H1 (cell line): Measurements from ENCODE around the gene P2RY14. TPM values are rescaled to one million over a fixed set of nuclear protein-coding genes. Genes with fewer than 3 reads are reported as not detected.

Source experiments
- CTCF ChIA-PET: fragments of 300-600 bp; sonication (Branson Sonifier 250); formaldehyde crosslinking; loops from one replicate; lab custom pipeline; 2021; ENCODE audit not compliant: partially characterized antibody; lab: Charles Lee
- POLR2A ChIA-PET: fragments of 300-600 bp; sonication (Branson Sonifier 250); formaldehyde crosslinking; loops from one replicate; lab custom pipeline; 2021; ENCODE audit warnings: inconsistent platforms; ENCODE audit not compliant: partially characterized antibody; lab: Charles Lee
- DNase-seq, 2 experiments: peaks; one replicate each; pipeline versions ENCODE4 v3.0.0 to v3.0.0-alpha.2; 2010 to 2022; ENCODE audit warnings: low spot score in 2 of 2, low read depth in 1 of 2, mixed read lengths in 1 of 2
- FAIRE-seq: peaks from 2 replicates; lab custom pipeline; 2011; peaks lifted over from hg19 to GRCh38; lab: Jason Lieb, UNC
- H2AFZ ChIP-seq: 2 replicates; pipeline ENCODE4 v1.8.1; 2012; ENCODE audit warnings: low read length, inconsistent platforms
- H2AK5ac ChIP-seq: 2 replicates; pipeline ENCODE4 v1.6.1; 2013; ENCODE audit warnings: low read depth, low read length
- H2BK120ac ChIP-seq: replicated peaks from 2 replicates; pipeline ENCODE3; 2013; ENCODE audit warnings: low read depth, low read length, inconsistent platforms
- H2BK12ac ChIP-seq: 2 replicates; pipeline ENCODE4 v1.6.1; 2013; ENCODE audit warnings: low read depth, low read length
- H2BK15ac ChIP-seq: 2 replicates; pipeline ENCODE4 v1.6.1; 2013; ENCODE audit warnings: low read length
- H2BK20ac ChIP-seq: 2 replicates; pipeline ENCODE4 v1.6.1; 2013; ENCODE audit warnings: low read length
- H2BK5ac ChIP-seq: 2 replicates; pipeline ENCODE4 v1.6.1; 2013; ENCODE audit warnings: low read depth, low read length
- H3K14ac ChIP-seq: 2 replicates; pipeline ENCODE4 v1.6.1; 2013; ENCODE audit warnings: inconsistent platforms; ENCODE audit not compliant: insufficient read length
- H3K18ac ChIP-seq: 2 replicates; pipeline ENCODE4 v1.6.1; 2013; ENCODE audit warnings: low read length; ENCODE audit errors: extremely low read depth
- H3K23ac ChIP-seq: 2 replicates; pipeline ENCODE4 v1.6.1; 2013; ENCODE audit warnings: inconsistent platforms; ENCODE audit not compliant: insufficient read length
- H3K23me2 ChIP-seq: 2 replicates; pipeline ENCODE4 v1.6.1; 2013; ENCODE audit warnings: low read depth, low read length
- H3K27ac ChIP-seq: 2 replicates; pipeline ENCODE4 v1.6.1; 2011; ENCODE audit warnings: low read depth, low read length, inconsistent platforms
- H3K27me3 ChIP-seq, 4 experiments: replicated peaks in 1 of 4; 1 replicate in 1 of 4; 2 replicates in 3 of 4; pipeline versions ENCODE4 v1.6.1 to v1.8.1; 2011 to 2013; ENCODE audit warnings: low read length in 3 of 4, mild to moderate bottlenecking in 3 of 4, inconsistent platforms in 2 of 4, mixed read lengths in 2 of 4, moderate library complexity in 1 of 4; ENCODE audit not compliant: control insufficient read depth in 3 of 4, insufficient read depth in 3 of 4; ENCODE audit errors: extremely low read depth in 1 of 4
- H3K36me3 ChIP-seq, 4 experiments: 2 replicates each; pipeline versions ENCODE4 v1.6.1 to v1.8.1; 2011 to 2013; ENCODE audit warnings: mild to moderate bottlenecking in 4 of 4, low read length in 3 of 4, moderate library complexity in 2 of 4, control low read depth in 1 of 4, inconsistent platforms in 1 of 4; ENCODE audit not compliant: insufficient read depth in 4 of 4, control insufficient read depth in 2 of 4
- H3K4ac ChIP-seq: replicated peaks from 2 replicates; pipeline ENCODE3; 2013; ENCODE audit warnings: low read length, low read depth, mixed read lengths, inconsistent platforms; ENCODE audit not compliant: insufficient read length
- H3K4me1 ChIP-seq, 4 experiments: replicated peaks in 1 of 4; 1 replicate in 1 of 4; 2 replicates in 3 of 4; pipeline versions ENCODE4 v1.6.1 to v1.8.1; 2011 to 2013; ENCODE audit warnings: low read length in 3 of 4, inconsistent platforms in 2 of 4, mixed read lengths in 1 of 4; ENCODE audit not compliant: insufficient read depth in 4 of 4, control insufficient read depth in 3 of 4
- H3K4me2 ChIP-seq, 2 experiments: 2 replicates each; pipeline versions ENCODE4 v1.6.1 to v1.8.1; 2011 to 2013; ENCODE audit warnings: low read depth in 2 of 2, low read length in 2 of 2, control low read depth in 1 of 2, inconsistent platforms in 1 of 2, mild to moderate bottlenecking in 1 of 2; ENCODE audit not compliant: insufficient read depth in 1 of 2
- H3K4me3 ChIP-seq, 4 experiments: fragments of 200-600, 300-600 bp in 1 of 4; sonication (generic), shearing (Covaris generic), sonication (Bioruptor Twin) in 1 of 4; 2 replicates each; pipeline versions ENCODE4 v1.5.1 to v1.8.1; 2011 to 2016; ENCODE audit warnings: low read length in 4 of 4, low read depth in 3 of 4, control low read depth in 2 of 4, inconsistent platforms in 2 of 4, mild to moderate bottlenecking in 2 of 4, mixed read lengths in 1 of 4, moderate library complexity in 1 of 4; ENCODE audit not compliant: insufficient read depth in 2 of 4; ENCODE audit errors: extremely low read depth in 1 of 4
- H3K56ac ChIP-seq: replicated peaks from 2 replicates; pipeline ENCODE3; 2013; ENCODE audit warnings: low read depth, mild to moderate bottlenecking, mixed read lengths, low read length, inconsistent platforms; ENCODE audit not compliant: insufficient read length
- H3K79me1 ChIP-seq: 2 replicates; pipeline ENCODE4 v1.6.1; 2013; ENCODE audit warnings: low read depth, low read length, control low read depth
- H3K79me2 ChIP-seq, 2 experiments: 2 replicates each; pipeline versions ENCODE4 v1.6.1 to v1.8.1; 2012 to 2013; ENCODE audit warnings: low read length in 2 of 2, mild to moderate bottlenecking in 2 of 2, inconsistent platforms in 1 of 2; ENCODE audit not compliant: insufficient read depth in 2 of 2, control insufficient read depth in 1 of 2
- H3K9ac ChIP-seq, 4 experiments: replicated peaks in 1 of 4; 1 replicate in 1 of 4; 2 replicates in 3 of 4; pipeline versions ENCODE4 v1.6.1 to v1.8.1; 2011 to 2013; ENCODE audit warnings: low read depth in 3 of 4, low read length in 3 of 4, control low read depth in 2 of 4, mild to moderate bottlenecking in 2 of 4, moderate library complexity in 2 of 4, inconsistent platforms in 1 of 4; ENCODE audit errors: extremely low read depth in 1 of 4
- H3K9me3 ChIP-seq, 2 experiments: 2 replicates each; pipeline versions ENCODE4 v1.6.1 to v1.8.1; 2012 to 2013; ENCODE audit warnings: mild to moderate bottlenecking in 2 of 2, moderate library complexity in 2 of 2, control low read depth in 1 of 2, inconsistent platforms in 1 of 2, low read depth in 1 of 2, low read length in 1 of 2, mixed read lengths in 1 of 2; ENCODE audit not compliant: insufficient read depth in 2 of 2
- H4K20me1 ChIP-seq, 2 experiments: replicated peaks in 1 of 2; 2 replicates each; pipeline versions ENCODE3 to v1.8.1; 2011 to 2013; ENCODE audit warnings: inconsistent platforms in 2 of 2, low read length in 2 of 2, mild to moderate bottlenecking in 1 of 2; ENCODE audit not compliant: insufficient read depth in 2 of 2, control insufficient read depth in 1 of 2
- H4K5ac ChIP-seq: 2 replicates; pipeline ENCODE4 v1.6.1; 2013; ENCODE audit warnings: low read length, low read depth, mixed read lengths, inconsistent platforms; ENCODE audit not compliant: insufficient read length
- H4K8ac ChIP-seq: 2 replicates; pipeline ENCODE4 v1.8.0; 2013; ENCODE audit warnings: mild to moderate bottlenecking, moderate library complexity, low read length, inconsistent platforms; ENCODE audit not compliant: insufficient read depth; ENCODE audit errors: extremely low read depth
- H4K91ac ChIP-seq: replicated peaks from 2 replicates; pipeline ENCODE3; 2013; ENCODE audit warnings: low read length, mixed read lengths, inconsistent platforms; ENCODE audit not compliant: insufficient read length
- ASH2L ChIP-seq: fragments of 200-600, 300-600 bp; sonication (generic); IDR thresholded peaks from one replicate; pipeline ENCODE4 v1.7.1; 2017; ENCODE audit warnings: low read length
- BACH1 ChIP-seq: IDR thresholded peaks from 2 replicates; pipeline ENCODE4 v1.6.1; 2012; ENCODE audit warnings: low read length, improper control_type of control experiment
- CBX8 ChIP-seq: fragments of 300-800, 300-1000 bp; sonication (generic); IDR thresholded peaks from 2 replicates; pipeline ENCODE4 v1.7.1; 2016; ENCODE audit warnings: low read depth, low read length, borderline replicate concordance
- EZH2 ChIP-seq: fragments of 200-600 bp; sonication (generic); IDR thresholded peaks from 2 replicates; pipeline ENCODE4 v1.7.1; 2012; ENCODE audit warnings: low read depth, mild to moderate bottlenecking, moderate library complexity, low read length, inconsistent platforms; ENCODE audit not compliant: severe bottlenecking
- JUN ChIP-seq: IDR thresholded peaks from 2 replicates; pipeline ENCODE4 v1.6.1; 2011; ENCODE audit warnings: low read depth, mild to moderate bottlenecking, improper control_type of control experiment, low read length
- MAFK ChIP-seq: IDR thresholded peaks from 2 replicates; pipeline ENCODE4 v1.6.1; 2012; ENCODE audit warnings: low read depth, mild to moderate bottlenecking, improper control_type of control experiment, low read length
- POLR2AphosphoS5 ChIP-seq: IDR thresholded peaks from 2 replicates; pipeline ENCODE4 v1.6.1; 2011; ENCODE audit warnings: low read depth, low read length
- RXRA ChIP-seq: IDR thresholded peaks from 2 replicates; pipeline ENCODE4 v1.6.1; 2011; ENCODE audit warnings: low read depth, mild to moderate bottlenecking, low read length, moderate library complexity; ENCODE audit not compliant: insufficient read depth
- SIRT6 ChIP-seq: IDR thresholded peaks from one replicate; pipeline ENCODE4 v1.7.1; 2012; ENCODE audit warnings: low read length, inconsistent platforms
- TEAD4 ChIP-seq: IDR thresholded peaks from 2 replicates; pipeline ENCODE4 v1.6.1; 2012; ENCODE audit warnings: low read depth, low read length, inconsistent platforms, mixed read lengths
- YY1 ChIP-seq: IDR thresholded peaks from 2 replicates; pipeline ENCODE4 v1.6.1; 2011; ENCODE audit warnings: low read depth, mild to moderate bottlenecking, low read length
- WGBS, 2 experiments: shearing (Covaris generic) in 1 of 2; methylation state at CpG; one replicate each; pipeline versions ENCODE4 v1.1.6 to v1.1.7; 2013 to 2015; ENCODE audit warnings: low lambda C conversion rate in 2 of 2, mixed read lengths in 2 of 2, inconsistent platforms in 1 of 2, low coverage in 1 of 2, missing lambda C conversion rate in 1 of 2; ENCODE audit not compliant: insufficient replicate concordance in 2 of 2, insufficient coverage in 1 of 2, insufficient read length in 1 of 2; ENCODE audit errors: extremely low coverage in 1 of 2, missing lambda C conversion rate in 1 of 2; 5-methylcytosine and 5-hydroxymethylcytosine counted together
- polyA plus RNA-seq, 7 experiments: library from polyadenylated mRNA; depleted of rRNA in 3 of 7; stranded (reverse) in 5 of 7; unstranded in 2 of 7; fragments of >200 nt in 5 of 7; fragments of 200-250 nt in 2 of 7; gene quantifications; 1 replicate in 5 of 7; 2 replicates in 1 of 7; 4 replicates in 1 of 7; pipeline versions ENCODE4 v1.2.1 to v1.2.3, GENCODE V29; 2011 to 2013; ENCODE audit warnings: missing spikeins in 2 of 7, mixed read lengths in 2 of 7
- total RNA-seq: library from RNA; stranded (reverse); fragmentation: NEBNext Ultra II Directional; extraction: Animal tissue kit (Norgen Biotek cat#: 25700); gene quantifications from 2 replicates; pipeline ENCODE4 v1.2.1, GENCODE V29; 2021

P2RY14 gene
- total and polyA plus RNA-seq, 2 of the 8 experiments (the other 6 are each of a cell fraction or from before 2014, with no cell fraction given), result not detected

DNA sequence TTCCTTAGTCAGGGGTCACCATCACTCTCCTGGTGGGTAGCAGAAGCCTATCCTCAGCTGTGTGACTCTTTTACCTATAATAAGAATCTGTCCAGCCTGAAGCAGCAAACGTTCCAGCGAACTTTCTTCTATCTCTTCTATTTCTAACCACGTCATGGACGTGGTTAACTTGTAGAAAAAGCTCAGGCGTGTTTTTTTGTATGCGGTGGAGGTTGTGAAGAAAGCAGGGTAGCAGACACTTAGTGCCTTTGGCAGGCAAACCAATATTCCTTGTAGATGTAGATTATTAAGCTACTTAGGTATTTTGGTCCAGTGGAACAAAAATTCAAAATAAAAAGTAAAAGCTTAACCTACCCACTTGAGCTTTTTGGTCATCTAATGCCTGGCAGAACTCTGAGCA, 43.5 kb downstream of the P2RY14 start:
- Histone ChIP-seq H4K20me1 (no peaks in the 10 kb centered on the region), H3K56ac (no peak overlapping the region), H3K4ac (no peak overlapping the region), H2BK20ac (no peak overlapping the region), H3K27ac (no peak overlapping the region), H3K23ac (no peak overlapping the region), H3K9me3 (no peaks in the 10 kb centered on the region), H2BK5ac (no peak overlapping the region), H2BK120ac (no peak overlapping the region), H4K8ac (no peak overlapping the region), H3K4me1 (peaks cover 0 to 10% (median 6%) of the 10 kb centered on the region in 4 experiments; a peak in 2 of 7 replicates), H2AK5ac (no peak overlapping the region), H2BK15ac (no peak overlapping the region), H3K18ac (no peak overlapping the region), H4K5ac (no peak overlapping the region), H3K23me2 (no peaks in the 10 kb centered on the region), H3K14ac (no peak overlapping the region), H3K36me3 (no peaks in the 10 kb centered on the region), H3K4me2 (no peak overlapping the region), H2AFZ (no peak overlapping the region), H3K9ac (no peak overlapping the region), H2BK12ac (no peak overlapping the region), H3K27me3 (no peaks in the 10 kb centered on the region), H4K91ac (no peak overlapping the region), H3K4me3 (no peak overlapping the region), H3K79me1 (no peaks in the 10 kb centered on the region), H3K79me2 (no peaks in the 10 kb centered on the region)
- no peak for DNase-seq
- TF ChIP-seq SIRT6 (no peak), JUN (no peak), ASH2L (no peak), MAFK (no peak), YY1 (no peak), EZH2 (no peak), POLR2AphosphoS5 (no peak), CBX8 (no peak), TEAD4 (no peak), RXRA (no peak), BACH1 (no peak)
- WGBS, 2 experiments, result 94% methylated on average over 6 of the region's 6 CpGs; no CpG with 5 or more reads in 1 of the 2 experiments
- no peak for FAIRE-seq
- ChIA-PET CTCF (interaction anchor here (0.7 to 3.1 kb wide), 19 partner anchors 7 to 183 kb away, joined by 3 to 11 read pairs (median 4); no protein-coding TSS in a partner anchor), POLR2A (no interaction called here)
